ENCODE measurements around the gene TAGLN3.

Gene TAGLN3

DNA sequence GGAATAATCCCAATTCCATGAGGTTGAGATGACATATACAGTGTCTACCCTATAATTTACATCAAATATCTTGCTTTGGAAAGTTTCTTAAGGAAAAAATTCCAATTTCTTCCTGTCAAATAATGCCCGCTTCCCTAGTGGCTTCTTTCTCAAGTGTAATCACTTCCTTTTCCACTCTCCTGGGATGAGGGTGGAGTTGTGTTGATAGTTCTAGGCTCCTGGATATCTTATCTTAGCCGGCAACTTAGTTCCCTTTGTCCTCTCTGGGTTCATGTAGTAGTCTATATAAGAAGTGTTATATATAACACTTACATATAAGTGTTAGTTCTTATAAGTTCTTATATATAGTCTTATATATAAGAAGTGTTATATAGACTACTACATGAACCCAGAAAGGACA is 10.9 kb downstream of the TAGLN3 start:
- TF ChIP-seq, protein P1, sequence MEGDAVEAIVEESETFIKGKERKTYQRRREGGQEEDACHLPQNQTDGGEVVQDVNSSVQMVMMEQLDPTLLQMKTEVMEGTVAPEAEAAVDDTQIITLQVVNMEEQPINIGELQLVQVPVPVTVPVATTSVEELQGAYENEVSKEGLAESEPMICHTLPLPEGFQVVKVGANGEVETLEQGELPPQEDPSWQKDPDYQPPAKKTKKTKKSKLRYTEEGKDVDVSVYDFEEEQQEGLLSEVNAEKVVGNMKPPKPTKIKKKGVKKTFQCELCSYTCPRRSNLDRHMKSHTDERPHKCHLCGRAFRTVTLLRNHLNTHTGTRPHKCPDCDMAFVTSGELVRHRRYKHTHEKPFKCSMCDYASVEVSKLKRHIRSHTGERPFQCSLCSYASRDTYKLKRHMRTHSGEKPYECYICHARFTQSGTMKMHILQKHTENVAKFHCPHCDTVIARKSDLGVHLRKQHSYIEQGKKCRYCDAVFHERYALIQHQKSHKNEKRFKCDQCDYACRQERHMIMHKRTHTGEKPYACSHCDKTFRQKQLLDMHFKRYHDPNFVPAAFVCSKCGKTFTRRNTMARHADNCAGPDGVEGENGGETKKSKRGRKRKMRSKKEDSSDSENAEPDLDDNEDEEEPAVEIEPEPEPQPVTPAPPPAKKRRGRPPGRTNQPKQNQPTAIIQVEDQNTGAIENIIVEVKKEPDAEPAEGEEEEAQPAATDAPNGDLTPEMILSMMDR (IDR thresholded peaks at IDR 0.05; ENCODE audit: low read depth, low read length): no peak
- no peak overlapping the region for H3K4me3 ChIP-seq (ENCODE audit: low read depth, low read length)

DNA sequence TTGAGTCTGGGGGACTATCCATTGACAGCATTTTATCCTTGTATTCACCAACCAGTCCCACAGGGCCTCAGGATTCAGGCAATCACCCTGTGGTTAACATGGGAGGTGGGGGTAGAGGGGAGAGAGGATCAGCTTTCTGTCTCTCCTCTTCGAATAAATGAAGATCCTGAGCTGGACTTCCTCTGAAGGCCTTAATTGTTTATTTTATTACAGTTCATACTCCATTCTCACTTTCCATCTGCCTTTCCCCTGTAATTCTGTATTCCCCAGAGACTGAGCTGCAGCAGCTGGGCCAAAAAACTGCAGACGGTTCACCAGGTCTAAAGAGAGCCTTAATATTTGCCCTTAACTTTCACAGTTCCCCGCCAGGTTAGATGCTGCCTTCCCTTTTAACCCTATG is 11.9 kb downstream of the TAGLN3 start:
- TF ChIP-seq, protein P1 (IDR thresholded peaks at IDR 0.05; ENCODE audit: low read depth, low read length): no peak
- H3K4me3 ChIP-seq (ENCODE audit: low read depth, low read length): no peak overlapping the region

DNA sequence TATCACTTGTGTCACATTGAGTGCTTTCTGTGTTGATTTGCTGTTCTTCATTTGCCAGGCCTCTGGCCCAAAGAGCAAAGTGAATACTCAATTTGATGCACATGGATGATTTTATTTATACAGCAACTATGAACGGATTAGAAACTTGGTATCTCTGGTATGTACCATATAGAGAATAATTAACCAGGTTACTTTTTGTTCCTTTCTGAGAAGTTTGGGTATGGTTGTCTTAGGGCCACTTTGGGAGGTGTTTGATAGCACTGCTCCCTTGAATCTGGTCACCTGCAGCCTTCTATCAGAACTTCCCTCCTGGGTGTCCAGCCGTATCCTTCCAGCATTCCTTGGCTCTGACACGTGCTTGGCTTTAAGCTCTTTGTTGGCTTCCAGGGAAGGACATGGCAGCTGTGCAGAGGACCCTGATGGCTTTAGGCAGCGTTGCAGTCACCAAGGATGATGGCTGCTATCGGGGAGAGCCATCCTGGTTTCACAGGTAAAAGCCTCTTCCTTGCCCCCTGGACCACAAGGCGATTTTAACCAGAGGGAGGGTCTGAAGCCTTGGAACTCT is 12.7 kb downstream of the TAGLN3 start:
- H3K4me3 ChIP-seq (ENCODE audit: low read depth, low read length): no peak overlapping the region
- TF ChIP-seq, protein P1 (IDR thresholded peaks at IDR 0.05; ENCODE audit: low read depth, low read length): no peak

DNA sequence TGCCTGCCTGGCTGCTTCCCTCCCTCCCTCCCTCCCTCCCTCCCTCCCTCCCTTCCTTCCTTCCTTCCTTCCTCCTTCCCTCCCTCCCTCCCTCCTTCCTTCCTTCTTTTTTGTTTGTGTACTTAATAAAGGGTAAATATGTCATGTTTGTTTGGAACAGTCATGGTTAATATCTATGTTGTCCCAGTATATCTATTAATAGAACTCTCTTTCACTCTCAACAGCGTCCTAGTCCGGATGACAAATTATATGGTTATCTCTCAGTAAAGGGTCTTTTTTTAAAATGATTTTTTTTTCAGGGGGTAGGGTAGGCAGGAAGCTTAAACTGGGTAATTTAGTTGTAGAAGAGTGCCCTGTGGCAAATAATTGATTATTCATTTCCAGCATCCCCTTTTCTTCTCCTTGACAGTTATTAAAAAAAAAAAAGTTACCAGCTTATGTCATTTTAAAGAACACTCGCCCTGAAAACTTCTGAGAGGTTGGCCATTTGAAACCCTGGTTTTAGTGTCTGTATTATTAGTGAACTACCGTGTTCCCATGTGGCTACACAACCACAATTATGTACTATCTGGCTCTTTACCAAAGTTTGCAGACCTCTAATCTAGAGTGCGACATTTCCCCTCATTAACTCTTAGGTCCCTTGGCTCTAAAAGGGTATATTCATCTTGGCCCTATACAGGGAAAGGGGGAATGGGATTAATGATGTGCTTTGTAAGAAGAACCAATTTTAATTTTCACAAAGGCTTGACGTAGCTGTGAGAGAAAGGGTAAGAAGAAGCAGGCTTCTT is 13.7 kb downstream of the TAGLN3 start:
- TF ChIP-seq, protein P1 (IDR thresholded peaks at IDR 0.05; ENCODE audit: low read depth, low read length): no peak
- no peak overlapping the region for H3K4me3 ChIP-seq (ENCODE audit: low read depth, low read length)

DNA sequence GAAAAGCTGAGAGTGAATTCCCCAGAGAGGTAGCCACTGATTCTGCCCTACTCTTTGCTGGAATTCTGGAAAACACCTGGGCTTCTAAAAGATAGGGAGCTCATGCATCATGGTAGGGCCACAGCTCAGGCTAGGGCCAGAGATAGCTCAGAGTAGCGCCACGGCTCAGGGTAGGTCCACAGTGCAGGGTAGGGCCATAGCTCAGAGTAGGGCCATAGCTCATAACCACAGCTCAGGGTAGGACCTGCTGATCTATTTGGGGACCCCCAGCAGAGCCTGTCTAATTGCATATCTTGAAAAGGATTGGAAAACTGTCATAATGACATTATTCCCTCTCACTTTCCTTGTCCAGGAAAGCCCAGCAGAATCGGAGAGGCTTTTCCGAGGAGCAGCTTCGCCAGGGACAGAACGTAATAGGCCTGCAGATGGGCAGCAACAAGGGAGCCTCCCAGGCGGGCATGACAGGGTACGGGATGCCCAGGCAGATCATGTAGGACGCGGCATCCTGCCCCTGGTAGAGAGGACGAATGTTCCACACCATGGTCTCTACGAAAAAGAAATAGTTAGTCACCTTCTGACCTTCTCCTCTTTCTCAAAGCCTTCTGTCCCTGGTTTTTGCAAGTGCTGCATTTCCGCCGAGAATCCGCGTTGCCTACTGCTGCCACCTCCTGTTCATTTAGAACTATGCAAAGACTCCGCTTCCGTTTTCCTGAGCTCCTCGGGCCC is 14.5 kb downstream of the TAGLN3 start:
- no peak overlapping the region for H3K4me3 ChIP-seq (ENCODE audit: low read depth, low read length)
- TF ChIP-seq, protein P1 (IDR thresholded peaks at IDR 0.05; ENCODE audit: low read depth, low read length): peak; percentile 74

DNA sequence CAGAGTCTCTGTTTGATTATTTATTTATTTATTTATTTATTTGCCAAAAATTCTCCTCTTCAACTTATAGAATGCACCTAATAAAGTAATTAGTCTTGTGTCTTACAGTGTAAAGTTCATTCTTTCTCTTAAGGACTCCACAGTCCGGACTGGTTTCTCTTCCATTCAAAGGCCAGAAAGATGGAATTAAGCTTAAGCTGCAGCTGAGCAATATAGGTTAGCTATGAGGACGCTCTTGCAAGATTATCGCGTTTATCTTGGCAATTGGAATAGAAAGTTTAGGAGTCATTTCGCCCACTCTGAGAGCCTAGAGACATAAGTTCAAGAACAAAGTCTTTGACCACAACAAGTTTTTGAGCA is 15.0 kb downstream of the TAGLN3 start:
- H3K4me3 ChIP-seq (ENCODE audit: low read depth, low read length): no peak overlapping the region
- TF ChIP-seq, protein P1 (IDR thresholded peaks at IDR 0.05; ENCODE audit: low read depth, low read length): no peak

DNA sequence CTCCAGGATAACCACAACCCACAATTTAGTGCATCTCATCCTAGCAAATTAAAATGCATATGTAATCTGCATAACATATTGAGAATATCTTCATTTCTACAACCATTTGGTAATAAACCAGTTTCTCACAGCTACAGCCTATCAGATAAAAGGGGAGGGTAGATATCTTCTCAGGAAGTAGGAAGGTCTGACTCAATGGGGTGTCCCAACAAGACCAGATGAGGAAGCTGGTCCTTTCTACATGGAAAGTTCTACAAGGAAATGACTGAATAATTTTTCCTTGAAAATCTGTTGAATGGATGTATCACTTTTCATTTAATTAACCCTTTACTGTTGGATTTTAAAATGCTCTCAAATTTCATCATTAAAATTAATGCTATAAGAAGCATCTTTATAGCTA is 18.4 kb downstream of the TAGLN3 start:
- no peak overlapping the region for H3K4me3 ChIP-seq (ENCODE audit: low read depth, low read length)
- TF ChIP-seq, protein P1 (IDR thresholded peaks at IDR 0.05; ENCODE audit: low read depth, low read length): no peak
